Activated T-helper 2 cell treated with anti-CD3 and anti-CD28 coated beads, Interferon-gamma antibody, Interleukin-2, Interleukin-4, amounts not matched to agents 10 μg/mL and 5 μg/mL and 100 μg/mL, durations not matched to agents 14 hours and 24 hours and 36 hours (primary cell): Measurements from ENCODE around the gene ARHGAP27. TPM values are rescaled to one million over a fixed set of nuclear protein-coding genes. Genes with fewer than 3 reads are reported as not detected.
"Not testable (repeated sequence)": the region's sequence is repeated elsewhere in the genome, so short reads cannot be mapped to it uniquely, and the experiment has no call there.

Experiments
- DNase-seq: peaks from one replicate; pipeline ENCODE4 v3.0.0; 2021; ENCODE audit warnings: low spot score
- H3K27ac Mint-ChIP-seq: one replicate; pipeline ENCODE4 v1.8.0; 2021; ENCODE audit warnings: mixed read lengths
- H3K27me3 Mint-ChIP-seq: one replicate; pipeline ENCODE4 v1.8.0; 2021; ENCODE audit warnings: low read depth, mixed read lengths
- H3K36me3 Mint-ChIP-seq: one replicate; pipeline ENCODE4 v1.8.0; 2021; ENCODE audit warnings: low read depth, mixed read lengths
- H3K4me1 Mint-ChIP-seq: one replicate; pipeline ENCODE4 v1.8.0; 2021; ENCODE audit warnings: low read depth, mixed read lengths
- H3K4me3 Mint-ChIP-seq: one replicate; pipeline ENCODE4 v1.8.0; 2021; ENCODE audit warnings: low read depth, mild to moderate bottlenecking, moderate library complexity, mixed read lengths
- H3K9me3 Mint-ChIP-seq: one replicate; pipeline ENCODE4 v1.8.0; 2021; ENCODE audit warnings: mixed read lengths
- intact Hi-C: fragments of 100-400 bp; cut with micrococcal nuclease; formaldehyde crosslinking; loops from one replicate; pipeline ENCODE4 v1.15.1; 2023
- total RNA-seq: library from RNA; stranded (reverse); gene quantifications from 2 replicates; pipeline ENCODE4 v1.2.3, GENCODE V29; 2022

The ARHGAP27 gene
- total RNA-seq, 1 donor from 2014 or later = 58.0 TPM

DNA sequence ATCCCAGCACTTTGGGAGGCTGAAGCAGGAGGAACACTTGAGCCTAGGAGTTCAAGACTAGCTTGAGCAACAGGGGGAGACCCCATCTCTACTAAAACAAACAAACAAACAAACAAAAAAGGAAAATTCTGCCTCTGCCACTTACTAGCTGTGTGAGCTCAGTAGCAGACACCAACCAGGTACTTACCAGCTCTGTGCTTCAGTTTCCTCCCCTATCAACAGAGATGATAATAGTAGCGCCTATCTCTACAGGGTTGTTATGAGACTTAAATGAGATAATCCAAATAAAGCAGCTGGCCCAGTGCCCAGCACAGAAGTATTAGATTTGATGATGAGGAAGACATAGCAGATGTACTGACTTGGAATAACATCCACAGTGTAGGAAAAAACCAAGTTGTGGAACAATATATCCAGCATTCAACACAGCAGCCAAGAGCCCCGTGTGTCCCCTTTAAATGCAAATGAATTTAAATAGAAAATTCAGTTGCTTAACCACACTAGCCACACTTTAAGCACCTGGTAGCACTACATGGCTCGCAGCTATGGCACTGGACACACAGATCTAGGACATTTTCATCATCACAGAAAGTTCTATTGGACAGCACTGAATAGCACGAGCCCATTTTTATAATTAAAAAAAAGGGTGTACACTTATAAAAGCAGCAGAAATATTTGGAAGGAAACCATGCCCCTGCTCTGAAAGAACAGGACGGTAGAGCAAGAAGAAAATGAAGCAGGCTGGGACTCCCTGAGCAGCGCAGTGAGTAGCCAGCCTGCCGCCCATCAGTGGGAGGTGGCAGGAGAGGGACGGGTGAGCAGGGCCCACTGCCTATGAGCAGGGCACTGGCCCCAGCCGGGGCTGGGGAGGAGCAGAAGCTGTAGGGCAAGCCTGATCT is 19.9 kb upstream of the ARHGAP27 start:
- H3K27ac Mint-ChIP-seq, DNase-seq, intact Hi-C loops, H3K27me3 Mint-ChIP-seq, H3K4me3 Mint-ChIP-seq, H3K9me3 Mint-ChIP-seq, H3K4me1 Mint-ChIP-seq: not testable (repeated sequence)
- H3K36me3 Mint-ChIP-seq = peaks cover 30% of the 10 kb centered on the region

DNA sequence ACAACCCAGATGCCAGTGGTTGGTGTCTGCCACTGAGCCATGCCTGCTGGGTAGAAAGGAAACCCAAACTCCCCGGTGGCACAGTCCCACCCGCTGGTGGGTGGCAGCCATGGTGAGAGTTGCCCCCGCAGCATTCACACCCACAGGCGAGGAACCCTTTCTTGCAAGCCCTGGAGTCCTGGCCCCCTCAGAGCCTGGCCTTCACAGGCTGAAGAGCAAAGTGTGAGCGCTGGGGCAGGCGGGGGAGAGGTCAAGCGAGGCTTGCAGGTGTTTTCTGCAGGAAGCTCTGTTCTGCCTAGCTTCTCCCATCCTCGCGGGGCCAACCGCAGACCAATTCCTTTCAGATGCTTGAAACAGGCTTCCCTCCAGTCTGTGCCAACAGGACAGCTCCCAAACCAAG is 19.0 kb upstream of the ARHGAP27 start:
- DNase-seq, H3K4me3 Mint-ChIP-seq, H3K4me1 Mint-ChIP-seq, H3K27me3 Mint-ChIP-seq, H3K27ac Mint-ChIP-seq, intact Hi-C loops, H3K9me3 Mint-ChIP-seq: not testable (repeated sequence)
- H3K36me3 Mint-ChIP-seq = peaks cover 29% of the 10 kb centered on the region

DNA sequence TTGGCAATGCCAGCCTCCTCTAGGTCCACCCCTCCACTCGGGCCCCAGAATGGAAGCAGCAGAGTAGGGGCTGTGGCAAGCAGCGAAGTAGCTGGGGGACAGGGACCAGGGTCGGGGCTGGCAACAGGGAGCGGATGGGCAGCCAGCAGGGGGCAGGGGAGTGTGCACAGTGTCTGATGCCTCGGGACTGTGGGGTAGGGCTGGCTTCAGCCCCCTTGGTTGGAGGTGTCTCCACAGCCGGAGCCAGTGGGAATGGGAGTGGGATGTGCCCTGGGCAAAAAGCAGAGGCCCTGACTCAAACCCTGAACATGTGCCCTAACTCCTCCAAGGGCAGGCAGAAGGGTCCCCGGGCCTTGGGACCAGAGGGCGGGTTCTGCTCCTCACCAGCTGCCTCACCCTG is 18.5 kb upstream of the ARHGAP27 start:
- no peak overlapping the region for H3K4me3 Mint-ChIP-seq
- H3K9me3 Mint-ChIP-seq = no peaks in the 10 kb centered on the region
- intact Hi-C loops = no loop called here
- H3K27ac Mint-ChIP-seq = no peak overlapping the region
- peaks cover 24% of the 10 kb centered on the region for H3K36me3 Mint-ChIP-seq
- H3K27me3 Mint-ChIP-seq = no peaks in the 10 kb centered on the region
- no peak for DNase-seq
- H3K4me1 Mint-ChIP-seq = peaks cover 4% of the 10 kb centered on the region

- H3K27me3 Mint-ChIP-seq, H3K9me3 Mint-ChIP-seq, H3K27ac Mint-ChIP-seq, intact Hi-C loops, H3K4me3 Mint-ChIP-seq, DNase-seq: not testable (repeated sequence)
- H3K4me1 Mint-ChIP-seq = peaks cover 12% of the 10 kb centered on the region
- H3K36me3 Mint-ChIP-seq = peaks cover 26% of the 10 kb centered on the region
Observed at GRCh38 chr17:45449708-45450329, 17.1 kb upstream of the ARHGAP27 start.

- peaks cover 23% of the 10 kb centered on the region for H3K36me3 Mint-ChIP-seq
Observed at GRCh38 chr17:45449260-45449659, 16.6 kb upstream of the ARHGAP27 start.

DNA sequence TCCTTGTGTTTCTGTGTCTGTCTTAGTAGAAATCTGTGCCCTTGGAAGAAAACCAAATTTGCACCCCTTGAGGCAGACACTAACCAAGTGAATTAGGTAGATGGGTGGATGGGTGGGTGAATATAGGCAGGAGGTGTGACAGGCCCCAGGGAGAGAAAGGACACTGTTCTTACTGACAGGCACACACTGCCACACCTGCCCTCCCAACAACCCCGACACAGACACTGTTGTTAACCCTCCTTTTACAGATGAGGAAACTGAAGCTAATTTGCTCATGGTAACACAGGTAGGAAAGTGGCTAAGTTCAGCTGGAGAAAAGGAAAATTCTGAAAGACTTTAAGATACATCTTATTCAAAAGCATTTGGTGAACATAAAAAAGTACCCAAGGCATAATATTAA is 15.8 kb upstream of the ARHGAP27 start:
- not testable (repeated sequence) for H3K27ac Mint-ChIP-seq

More at GRCh38 chr17:45449260-45449659, 16.6 kb upstream of the ARHGAP27 start:
- DNase-seq, intact Hi-C loops, H3K4me3 Mint-ChIP-seq, H3K27me3 Mint-ChIP-seq, H3K9me3 Mint-ChIP-seq, H3K27ac Mint-ChIP-seq: not testable (repeated sequence)
- peaks cover 12% of the 10 kb centered on the region for H3K4me1 Mint-ChIP-seq

GRCh38 chr17:45448066-45448465 is 15.4 kb upstream of the ARHGAP27 start:
- DNase-seq, H3K9me3 Mint-ChIP-seq, H3K4me3 Mint-ChIP-seq, intact Hi-C loops, H3K27ac Mint-ChIP-seq, H3K27me3 Mint-ChIP-seq: not testable (repeated sequence)
- Mint-ChIP-seq H3K36me3 (peaks cover 23% of the 10 kb centered on the region), H3K4me1 (peaks cover 12% of the 10 kb centered on the region)

More for the DNA sequence above, 15.8 kb upstream of the ARHGAP27 start:
- Mint-ChIP-seq H3K4me1 (peaks cover 12% of the 10 kb centered on the region), H3K36me3 (peaks cover 23% of the 10 kb centered on the region)
- DNase-seq, H3K4me3 Mint-ChIP-seq, H3K9me3 Mint-ChIP-seq, H3K27me3 Mint-ChIP-seq, intact Hi-C loops: not testable (repeated sequence)

DNA sequence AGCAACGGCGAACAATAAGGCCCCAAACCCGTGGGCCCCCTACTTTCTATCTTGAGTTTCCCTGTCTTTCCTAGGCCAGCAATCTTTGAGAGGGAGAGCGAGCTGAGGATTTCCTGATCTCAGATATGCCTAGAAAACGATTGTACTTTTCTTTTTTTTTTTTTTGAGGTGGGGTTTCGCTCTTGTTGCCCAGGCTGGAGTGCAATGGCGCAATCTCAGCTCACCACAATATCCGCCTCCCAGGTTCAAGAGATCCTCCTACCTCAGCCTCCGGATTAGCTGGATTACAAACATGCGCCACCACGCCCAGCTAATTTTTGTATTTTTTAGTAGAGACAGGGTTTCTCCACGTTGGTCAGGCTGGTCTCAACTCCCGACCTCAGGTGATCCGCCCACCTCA is 15.0 kb upstream of the ARHGAP27 start:
- H3K9me3 Mint-ChIP-seq, intact Hi-C loops, H3K27ac Mint-ChIP-seq, DNase-seq, H3K4me3 Mint-ChIP-seq, H3K27me3 Mint-ChIP-seq: not testable (repeated sequence)
- Mint-ChIP-seq H3K36me3 (peaks cover 23% of the 10 kb centered on the region), H3K4me1 (peaks cover 12% of the 10 kb centered on the region)

DNA sequence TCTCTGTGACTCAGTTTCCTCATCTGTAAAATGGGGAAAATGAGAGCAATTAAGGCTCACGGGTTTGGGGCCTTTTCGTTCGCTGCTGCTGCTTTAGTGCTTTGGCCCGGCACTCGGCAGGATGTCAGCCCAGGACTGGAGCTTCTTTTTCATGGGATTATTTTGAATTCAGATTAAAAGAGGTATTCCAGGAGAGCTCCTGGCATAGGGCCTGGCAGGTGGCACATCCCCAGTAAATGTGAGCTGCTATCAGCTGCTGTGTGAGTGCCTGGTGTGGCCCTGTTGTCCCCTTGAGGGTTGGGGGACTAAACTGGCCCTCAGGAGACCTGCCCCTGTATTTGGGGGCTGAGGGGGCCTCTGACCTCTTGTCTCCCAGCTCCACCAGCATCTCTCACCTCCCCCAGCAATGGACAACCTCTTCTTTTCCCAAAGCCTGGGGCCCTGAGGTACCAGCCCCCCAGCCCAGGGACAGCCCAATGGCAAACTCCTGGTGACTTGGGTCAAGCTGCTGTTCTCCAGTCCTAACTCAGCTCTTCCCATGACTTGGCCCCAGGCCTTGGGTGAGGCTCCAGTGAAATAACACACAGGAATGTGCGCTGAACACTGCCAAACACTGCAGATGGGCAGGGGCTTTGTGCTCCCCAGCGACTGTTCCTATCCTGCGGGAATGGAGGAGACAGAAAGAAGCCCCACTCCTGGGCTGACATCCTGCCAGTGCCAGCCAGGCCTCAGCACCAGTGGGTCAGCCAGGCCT is 14.4 kb upstream of the ARHGAP27 start:
- H3K27me3 Mint-ChIP-seq, intact Hi-C loops, H3K27ac Mint-ChIP-seq: not testable (repeated sequence)

GRCh38 chr17:45445901-45446743 is 13.5 kb upstream of the ARHGAP27 start:
- H3K27me3 Mint-ChIP-seq, intact Hi-C loops, DNase-seq, H3K4me3 Mint-ChIP-seq, H3K9me3 Mint-ChIP-seq: not testable (repeated sequence)
- Mint-ChIP-seq H3K4me1 (peaks cover 14% of the 10 kb centered on the region), H3K27ac (peak overlapping the region; percentile 65), H3K36me3 (peaks cover 23% of the 10 kb centered on the region)

More for the DNA sequence above, 14.4 kb upstream of the ARHGAP27 start:
- H3K4me1 Mint-ChIP-seq = peaks cover 12% of the 10 kb centered on the region
- DNase-seq, H3K9me3 Mint-ChIP-seq, H3K4me3 Mint-ChIP-seq: not testable (repeated sequence)
- H3K36me3 Mint-ChIP-seq = peaks cover 23% of the 10 kb centered on the region

DNA sequence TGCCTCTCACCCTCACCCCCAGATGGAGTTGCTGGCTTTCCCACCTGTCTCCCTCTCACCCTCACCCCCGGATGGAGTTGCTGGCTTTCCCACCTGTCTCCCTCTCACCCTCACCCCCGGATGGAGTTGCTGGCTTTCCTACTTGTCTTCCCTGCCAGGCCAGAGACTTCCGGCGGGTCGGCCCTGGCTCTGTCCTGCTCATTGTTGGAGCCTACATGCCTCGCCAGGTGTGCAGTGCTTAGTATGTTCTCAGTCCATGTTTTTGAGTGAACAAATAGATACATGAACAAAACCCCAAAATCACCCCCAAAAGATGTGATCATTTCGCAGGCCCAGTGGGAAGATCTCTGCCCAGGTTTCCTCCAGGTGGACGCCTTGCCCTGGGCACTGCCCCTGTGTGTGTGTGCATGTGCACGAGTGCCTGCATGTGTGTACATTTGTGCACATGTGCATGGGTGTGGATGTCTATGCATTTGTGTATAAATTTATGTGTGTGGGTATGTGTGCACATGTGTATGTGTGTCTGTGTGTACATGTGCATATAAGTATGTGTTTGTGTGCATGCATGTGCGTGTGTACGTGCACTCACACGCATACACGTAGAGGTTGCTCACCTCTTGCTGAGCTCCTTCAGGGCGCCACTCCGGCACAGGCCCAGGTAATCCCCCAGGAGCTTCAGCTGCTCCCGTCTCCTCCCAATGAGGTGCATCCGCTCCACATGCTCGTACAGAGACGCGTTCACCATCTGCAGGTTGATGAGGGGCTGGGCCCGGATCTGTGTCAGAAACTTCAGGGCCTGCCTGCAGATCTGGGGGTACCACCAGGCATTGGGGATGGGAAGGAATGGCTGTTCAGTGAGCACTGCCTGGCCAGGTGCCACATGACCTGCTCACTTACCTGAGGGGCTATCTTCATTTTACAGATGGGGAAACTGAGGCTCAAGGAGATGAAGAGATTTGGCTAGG is 12.5 kb upstream of the ARHGAP27 start:
- H3K4me3 Mint-ChIP-seq, H3K9me3 Mint-ChIP-seq, intact Hi-C loops, DNase-seq, H3K27me3 Mint-ChIP-seq, H3K27ac Mint-ChIP-seq: not testable (repeated sequence)
- Mint-ChIP-seq H3K4me1 (peaks cover 23% of the 10 kb centered on the region), H3K36me3 (peaks cover 21% of the 10 kb centered on the region)
